Activated naive CD8-positive, alpha-beta T cell treated with anti-CD3 and anti-CD28 coated beads, Interleukin-2, amount 50 U/mL, for 16 hours (primary cell): ENCODE data around the gene ZNF79.

ENCODE experiments used
- DNase-seq: peaks from one replicate; pipeline ENCODE4 v3.0.0-alpha.2; 2020; ENCODE audit warnings: low read depth, low spot score

ZNF79 gene

DNA sequence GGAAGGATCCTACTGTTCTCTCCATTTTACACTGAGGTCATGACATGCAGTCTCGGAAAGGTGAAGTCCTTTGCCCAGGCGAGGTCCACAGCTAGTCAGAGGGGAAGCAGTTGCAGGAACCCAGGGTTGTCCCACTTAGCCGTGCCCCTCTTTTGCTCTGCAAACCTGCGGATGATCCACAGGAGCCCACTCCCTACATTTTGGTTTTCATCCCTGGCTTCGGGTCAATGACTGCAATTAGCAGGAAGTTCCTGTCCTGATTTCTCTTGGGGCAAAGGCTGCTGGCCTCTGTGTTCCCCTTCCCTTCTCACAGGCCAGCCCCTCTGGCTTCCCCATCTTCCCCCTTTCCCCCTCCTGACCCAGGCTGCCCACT is 25.9 kb upstream of the ZNF79 start:
- no peak for DNase-seq

DNA sequence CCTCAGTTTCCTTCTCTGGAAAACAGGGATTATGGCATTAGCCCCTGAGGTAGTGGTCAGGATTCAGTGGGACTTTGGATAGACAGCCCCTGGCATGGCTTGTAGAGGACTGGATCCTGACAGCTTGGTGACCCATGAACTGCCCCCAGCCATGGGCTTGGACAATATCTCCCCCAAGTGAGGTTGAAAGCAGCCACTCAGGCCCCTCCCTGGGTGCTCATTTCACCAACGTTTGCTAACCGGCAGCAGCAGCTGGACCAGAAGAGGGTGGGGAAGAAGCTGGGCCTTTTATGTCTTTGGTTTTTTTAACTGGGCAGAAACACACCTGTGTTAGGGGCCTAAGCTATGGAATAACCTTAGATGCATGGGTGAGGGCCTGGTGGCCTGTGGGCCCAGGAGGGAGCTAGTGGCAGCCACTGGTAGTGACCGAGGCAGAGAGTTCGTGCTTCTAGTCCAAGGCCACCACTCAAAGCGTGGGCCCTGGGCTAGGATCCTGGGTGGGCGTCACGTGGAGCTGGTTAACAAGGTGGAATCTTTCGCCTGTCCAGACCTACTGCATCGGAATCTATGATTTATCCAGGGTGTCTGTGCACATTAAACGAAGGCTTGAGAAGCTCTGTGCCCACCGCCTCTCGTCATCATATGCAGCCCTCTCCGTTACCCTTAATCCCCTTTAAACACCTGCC is 25.3 kb upstream of the ZNF79 start:
- DNase-seq = no peak

- DNase-seq = no peak
Measured at GRCh38 chr9:127399736-127400269, 24.4 kb upstream of the ZNF79 start.

GRCh38 chr9:127402401-127403090 is 21.6 kb upstream of the ZNF79 start:
- DNase-seq = no peak

- DNase-seq = no peak
Measured at GRCh38 chr9:127403507-127404192, 20.5 kb upstream of the ZNF79 start.

DNA sequence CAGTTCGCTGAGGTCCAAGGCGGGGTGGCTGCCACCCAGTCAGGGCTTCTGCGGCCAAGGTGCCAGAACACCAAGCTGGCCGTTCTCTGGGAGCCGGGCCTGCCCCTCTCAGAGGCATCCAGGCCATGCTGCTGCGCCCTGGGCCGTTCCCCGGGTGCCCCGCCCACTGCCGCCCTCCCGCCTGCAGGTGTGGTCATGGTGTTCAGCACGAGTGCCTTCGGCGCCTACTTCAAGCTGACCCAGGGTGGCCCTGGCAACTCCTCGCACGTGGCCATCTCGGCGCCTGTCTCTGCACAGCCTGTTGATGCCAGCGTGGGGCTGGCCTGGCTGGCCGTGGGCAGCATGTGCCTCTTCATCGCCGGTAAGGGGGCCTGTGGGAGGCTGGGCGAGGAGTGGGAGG is 19.6 kb upstream of the ZNF79 start:
- DNase-seq = no peak

GRCh38 chr9:127405344-127406125 is 18.6 kb upstream of the ZNF79 start:
- DNase-seq = no peak

DNA sequence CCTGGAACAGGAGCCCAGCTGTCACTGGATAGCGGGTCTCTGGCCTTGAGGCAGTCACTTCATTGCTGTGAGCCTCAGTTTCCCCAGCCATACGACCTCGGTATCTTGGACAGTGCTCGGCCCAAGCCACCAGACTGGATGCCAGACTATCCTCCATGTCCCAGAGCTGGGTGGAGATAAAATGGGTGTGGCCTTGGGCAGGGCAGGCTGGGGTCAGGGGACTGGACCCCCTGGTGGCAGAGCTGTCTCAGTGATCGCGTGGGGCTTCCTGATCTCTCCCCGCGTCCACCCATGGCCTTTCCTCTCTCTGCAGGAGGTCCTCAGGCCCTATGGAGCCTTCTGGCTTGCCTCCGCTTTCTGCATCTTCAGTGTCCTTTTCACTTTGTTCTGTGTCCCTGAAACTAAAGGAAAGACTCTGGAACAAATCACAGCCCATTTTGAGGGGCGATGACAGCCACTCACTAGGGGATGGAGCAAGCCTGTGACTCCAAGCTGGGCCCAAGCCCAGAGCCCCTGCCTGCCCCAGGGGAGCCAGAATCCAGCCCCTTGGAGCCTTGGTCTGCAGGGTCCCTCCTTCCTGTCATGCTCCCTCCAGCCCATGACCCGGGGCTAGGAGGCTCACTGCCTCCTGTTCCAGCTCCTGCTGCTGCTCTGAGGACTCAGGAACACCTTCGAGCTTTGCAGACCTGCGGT is 17.2 kb upstream of the ZNF79 start:
- no peak for DNase-seq

DNA sequence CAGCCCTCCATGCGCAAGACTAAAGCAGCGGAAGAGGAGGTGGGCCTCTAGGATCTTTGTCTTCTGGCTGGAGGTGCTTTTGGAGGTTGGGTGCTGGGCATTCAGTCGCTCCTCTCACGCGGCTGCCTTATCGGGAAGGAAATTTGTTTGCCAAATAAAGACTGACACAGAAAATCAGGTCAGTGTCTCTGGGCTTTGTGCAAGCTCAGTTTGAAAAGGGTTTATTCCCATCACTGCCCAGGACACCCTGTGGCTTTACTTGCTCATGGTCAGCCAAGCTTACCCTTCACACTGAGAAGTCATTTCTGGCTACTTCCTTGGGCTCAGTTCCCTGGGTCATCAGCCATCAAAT is 16.7 kb upstream of the ZNF79 start:
- DNase-seq = no peak

DNA sequence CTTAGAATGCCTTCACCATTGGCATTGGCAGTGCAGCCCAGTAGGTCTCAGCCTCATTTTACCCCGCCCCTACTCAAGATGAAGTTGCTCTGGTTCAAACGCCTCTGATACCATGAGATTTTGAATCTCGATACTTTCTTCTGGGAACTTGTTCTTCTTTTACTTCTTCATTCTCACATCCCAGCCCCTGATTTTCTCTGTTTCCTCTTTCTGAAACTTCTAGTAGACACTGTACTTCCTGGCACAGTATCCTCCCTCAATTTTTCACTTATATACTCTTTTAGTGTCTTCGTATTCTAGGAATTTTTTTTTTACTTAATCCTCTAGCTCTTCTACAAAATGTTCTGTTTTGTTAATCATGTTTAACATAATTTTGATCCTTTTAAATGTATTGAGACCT is 13.1 kb upstream of the ZNF79 start:
- DNase-seq = no peak

DNA sequence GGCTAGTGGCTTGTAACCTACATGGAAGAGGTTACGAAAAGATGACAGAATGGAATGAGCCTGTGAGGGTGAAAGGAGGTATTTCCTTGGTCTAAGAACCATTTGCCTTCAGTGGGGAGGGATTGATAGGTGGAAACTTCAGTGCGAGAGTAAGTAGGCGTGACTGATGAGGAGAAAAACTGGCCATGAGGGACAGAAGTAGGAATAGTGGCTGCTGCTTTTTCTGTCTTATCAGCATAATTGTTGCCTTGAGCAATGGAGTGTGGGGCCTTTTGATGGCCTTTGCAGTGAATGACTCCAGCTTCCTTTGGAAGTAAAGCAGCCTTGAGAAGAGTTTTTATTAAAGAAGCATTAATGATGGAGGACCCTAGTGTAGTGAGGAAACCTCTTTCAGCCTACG is 9.0 kb upstream of the ZNF79 start:
- DNase-seq = no peak

- DNase-seq = no peak
Measured at GRCh38 chr9:127415657-127416056, 8.5 kb upstream of the ZNF79 start.

DNA sequence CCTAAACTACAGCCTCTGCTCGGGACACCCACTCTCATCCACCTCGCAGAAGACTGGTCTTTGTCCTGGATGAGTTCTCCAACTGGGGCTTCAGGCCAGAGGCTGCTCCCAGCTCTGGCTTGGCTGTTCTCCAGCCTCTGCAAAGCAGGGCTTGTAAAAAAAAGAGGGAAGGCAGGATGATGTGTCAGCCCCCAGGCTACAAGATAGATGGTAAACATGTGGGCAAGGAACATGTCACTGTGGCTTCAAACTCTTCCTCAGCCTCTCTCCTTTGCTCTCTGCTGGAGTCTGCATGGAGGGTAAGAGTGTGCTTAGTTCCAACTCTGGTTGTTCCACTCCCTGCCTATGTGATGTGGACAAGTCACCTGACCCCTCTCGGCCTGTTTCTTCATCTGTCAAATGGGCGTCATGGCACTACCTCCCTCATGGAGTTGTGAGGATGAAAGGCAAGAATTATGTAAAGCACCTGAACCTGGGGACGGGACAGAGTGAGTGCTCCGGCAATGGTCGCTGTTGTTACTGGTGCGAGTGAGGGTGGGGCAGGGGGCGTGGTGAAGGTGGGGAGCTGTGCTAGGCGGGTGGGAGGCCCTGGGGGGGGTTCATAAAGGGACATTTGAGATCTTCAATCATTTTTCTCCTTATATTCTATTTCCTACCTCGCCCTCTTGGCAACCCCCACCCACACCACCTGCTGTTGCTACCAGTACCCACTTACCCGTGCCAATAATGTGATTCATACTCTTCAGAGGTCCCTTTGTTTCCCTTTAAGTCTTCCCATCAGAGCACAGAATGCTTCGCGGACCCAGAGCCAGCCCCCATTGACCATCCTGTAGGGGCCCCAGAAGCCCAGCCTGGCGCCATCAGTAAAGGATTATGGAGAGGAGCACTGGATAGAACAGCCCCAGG is 6.8 kb upstream of the ZNF79 start:
- DNase-seq = no peak

DNA sequence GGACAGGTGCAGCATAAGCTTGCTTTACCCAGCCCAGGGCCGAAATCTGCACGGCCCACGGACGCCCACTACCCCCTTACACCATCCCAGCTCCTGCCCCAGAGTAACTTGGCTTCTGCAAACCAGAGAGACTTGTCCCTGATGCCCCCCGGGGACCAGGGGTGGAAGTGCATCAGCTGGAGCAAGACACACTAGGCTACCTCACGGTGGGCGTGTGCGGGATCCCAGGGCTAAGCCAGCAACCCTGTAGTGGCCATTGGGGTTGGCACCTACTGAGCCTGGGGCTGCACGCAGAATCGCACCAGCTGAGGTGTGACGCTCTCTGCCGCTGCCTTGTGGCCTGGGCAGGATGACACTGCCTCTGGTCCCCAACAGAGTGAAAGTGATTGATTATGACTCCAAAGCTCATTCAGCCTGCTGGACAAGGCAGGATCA is 6.1 kb upstream of the ZNF79 start:
- DNase-seq = no peak

GRCh38 chr9:127419348-127419747 is 4.8 kb upstream of the ZNF79 start:
- no peak for DNase-seq

DNA sequence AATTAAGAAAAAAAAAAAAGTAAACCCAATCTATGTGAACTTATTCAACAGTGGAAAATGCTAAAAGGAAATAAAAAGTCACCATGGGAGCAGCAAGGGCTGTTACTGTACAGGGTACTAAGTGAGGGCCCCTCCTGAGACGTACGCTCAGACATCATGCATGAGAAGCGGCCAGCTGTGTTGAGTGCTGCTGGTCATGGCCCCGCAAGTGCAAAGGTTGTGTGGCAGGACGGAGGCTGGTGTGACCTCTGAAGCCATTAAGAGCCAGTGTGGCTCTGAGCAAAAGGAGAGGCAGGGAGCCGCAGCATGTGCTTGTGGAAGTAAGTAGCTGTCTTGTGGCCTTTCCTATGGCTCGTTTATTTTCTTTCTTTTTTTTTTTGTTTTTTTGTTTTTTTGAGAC is 3.1 kb upstream of the ZNF79 start:
- DNase-seq = no peak

DNA sequence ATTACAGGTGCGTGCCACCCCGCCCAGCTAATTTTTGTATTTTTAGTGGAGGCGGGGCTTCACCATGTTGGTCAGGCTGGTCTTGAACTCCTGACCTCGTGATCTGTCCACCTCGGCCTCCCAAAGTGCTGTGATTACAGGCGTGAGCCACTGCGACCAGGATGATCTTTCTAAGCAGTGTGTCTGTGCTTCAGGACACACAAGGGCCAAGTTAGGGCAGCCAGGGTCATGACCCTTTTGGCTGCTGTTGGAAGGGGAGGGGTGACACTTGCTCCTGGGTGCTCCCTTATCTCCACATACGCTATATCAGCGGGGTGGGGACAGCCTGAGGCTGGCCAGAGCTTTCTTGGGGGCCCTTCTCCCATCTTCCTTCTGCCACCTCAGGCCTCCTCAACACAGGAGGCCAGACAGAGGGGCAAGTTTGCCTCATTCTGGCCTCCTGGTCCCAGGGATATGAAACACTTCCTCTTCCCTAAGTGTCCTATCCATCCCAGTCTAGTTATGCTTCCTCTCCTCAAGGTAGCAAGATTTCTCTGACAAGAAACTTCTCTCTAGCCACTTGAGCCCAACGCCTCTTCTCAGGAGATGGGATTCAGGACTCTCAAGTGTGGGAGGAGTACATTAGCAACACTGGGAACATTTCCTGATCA is 1.9 kb upstream of the ZNF79 start:
- DNase-seq = no peak

DNA sequence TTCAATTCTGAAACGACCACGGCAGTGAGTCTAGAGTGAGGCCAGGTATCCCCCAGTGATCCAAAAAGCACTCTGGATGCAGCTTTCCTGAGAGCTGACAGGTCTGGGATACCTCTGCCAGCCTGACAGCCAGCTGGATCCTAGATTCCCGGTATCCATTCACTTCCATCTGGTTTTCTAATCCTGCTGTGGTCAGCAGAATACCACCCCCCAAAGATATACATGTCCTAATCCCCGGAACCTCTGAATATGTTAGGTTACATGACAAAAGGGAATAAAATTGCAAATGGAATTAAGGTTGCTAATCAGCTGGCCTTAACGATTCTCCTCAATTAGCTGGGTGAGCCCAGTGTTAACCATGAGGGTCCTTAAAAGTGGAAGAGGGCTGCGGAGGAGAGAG is 1.4 kb upstream of the ZNF79 start:
- no peak for DNase-seq

DNA sequence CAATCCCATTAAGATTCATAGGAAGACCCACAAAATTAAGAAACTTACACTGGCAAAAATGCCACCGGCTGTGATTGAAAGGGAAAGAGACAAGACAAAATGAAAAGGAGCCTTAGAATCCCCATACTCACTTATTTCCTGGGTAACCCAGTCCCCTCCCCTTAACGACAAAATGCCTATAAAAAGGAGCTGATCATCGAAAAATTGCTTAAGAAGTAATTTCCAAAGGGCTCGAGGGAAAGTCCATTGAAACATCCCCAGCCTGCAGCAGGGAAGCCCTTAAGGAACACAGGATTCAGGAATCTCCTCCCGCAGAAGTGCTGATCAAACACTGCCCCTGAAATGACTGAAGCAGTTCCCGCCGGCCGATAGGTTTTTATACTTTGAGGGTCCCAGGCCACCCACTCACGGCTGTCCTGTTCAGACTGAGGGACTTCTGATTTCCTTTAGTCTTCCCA is 677 bp upstream of the ZNF79 start:
- DNase-seq = no peak

DNA sequence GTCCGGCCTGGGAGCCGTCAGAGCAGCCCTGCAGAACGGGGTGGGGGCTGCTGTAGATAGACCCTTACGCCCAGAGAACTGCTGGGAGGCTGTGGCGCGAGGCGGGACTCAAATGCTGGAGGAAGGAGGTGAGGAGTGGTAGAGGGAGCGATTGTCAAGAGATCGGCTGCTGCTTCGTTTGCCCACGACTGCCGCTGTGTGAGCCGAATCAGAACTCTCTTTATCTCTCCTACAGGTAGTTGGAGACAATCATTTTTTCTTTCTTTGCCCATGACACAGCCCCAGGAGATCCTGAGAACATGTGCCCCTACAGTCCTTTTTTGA is 456 bp downstream of the ZNF79 start:
- no peak for DNase-seq
